Measurements from ENCODE around the gene PHF20. TPM values are rescaled to one million over a fixed set of nuclear protein-coding genes. Genes with fewer than 3 reads are reported as not detected.
"Not testable (repeated sequence)": the region's sequence is repeated elsewhere in the genome, so short reads cannot be mapped to it uniquely, and the experiment has no call there.

Gene PHF20
- total RNA-seq, 1 experiment from 2014 or later, result 56.7 TPM

GRCh38 chr20:35893942-35894341 lies 122.1 kb downstream of the PHF20 start:
- DNase-seq, result no peak
- Mint-ChIP-seq H3K4me3 (ENCODE audit: low read depth, unreplicated experiment) (no peak overlapping the region), H3K4me1 (ENCODE audit: low read depth, unreplicated experiment) (no peaks in the 10 kb centered on the region), H3K27ac (ENCODE audit: unreplicated experiment) (no peak overlapping the region), H3K36me3 (ENCODE audit: insufficient read depth, unreplicated experiment) (peaks cover 6% of the 10 kb centered on the region), H3K27me3 (ENCODE audit: unreplicated experiment) (no peaks in the 10 kb centered on the region), H3K9me3 (ENCODE audit: low read depth, unreplicated experiment) (no peaks in the 10 kb centered on the region)
- intact Hi-C loops (cut with micrococcal nuclease; ENCODE audit: unreplicated experiment), result no loop called here
- BruUV-seq (replicated peaks), result no TSS peak
- TF ChIP-seq CTCF (IDR thresholded peaks at IDR 0.05; ENCODE audit: unreplicated experiment), result no peak
- CTCF ChIA-PET, result interaction anchor here (1.0 kb wide), 1 partner anchor 36 kb away, joined by 3 read pairs; no protein-coding TSS in a partner anchor

- intact Hi-C loops (cut with micrococcal nuclease; ENCODE audit: unreplicated experiment); DNase-seq; H3K4me3 Mint-ChIP-seq (ENCODE audit: low read depth, unreplicated experiment); H3K27ac Mint-ChIP-seq (ENCODE audit: unreplicated experiment); H3K27me3 Mint-ChIP-seq (ENCODE audit: unreplicated experiment); H3K4me1 Mint-ChIP-seq (ENCODE audit: low read depth, unreplicated experiment); H3K9me3 Mint-ChIP-seq (ENCODE audit: low read depth, unreplicated experiment); H3K36me3 Mint-ChIP-seq (ENCODE audit: insufficient read depth, unreplicated experiment); BruUV-seq (replicated peaks): not testable (repeated sequence)
- CTCF ChIA-PET, result interaction anchor here (0.6 kb wide), 1 partner anchor 20 kb away, joined by 4 read pairs; no protein-coding TSS in a partner anchor
Measured at GRCh38 chr20:35895516-35895915, 123.7 kb downstream of the PHF20 start.

GRCh38 chr20:35899064-35899463 lies 127.2 kb downstream of the PHF20 start:
- BruUV-seq (replicated peaks), result no TSS peak
- intact Hi-C loops (cut with micrococcal nuclease; ENCODE audit: unreplicated experiment), result no loop called here

GRCh38 chr20:35901230-35901629 lies 129.4 kb downstream of the PHF20 start:
- intact Hi-C loops (cut with micrococcal nuclease; ENCODE audit: unreplicated experiment); H3K9me3 Mint-ChIP-seq (ENCODE audit: low read depth, unreplicated experiment); BruUV-seq (replicated peaks); H3K4me3 Mint-ChIP-seq (ENCODE audit: low read depth, unreplicated experiment); H3K36me3 Mint-ChIP-seq (ENCODE audit: insufficient read depth, unreplicated experiment); DNase-seq; H3K27me3 Mint-ChIP-seq (ENCODE audit: unreplicated experiment): not testable (repeated sequence)
- CTCF ChIA-PET, result interaction anchor here (0.8 kb wide), 1 partner anchor 11 kb away, joined by 3 read pairs; no protein-coding TSS in a partner anchor
- Mint-ChIP-seq H3K4me1 (ENCODE audit: low read depth, unreplicated experiment) (peaks cover 13% of the 10 kb centered on the region), H3K27ac (ENCODE audit: unreplicated experiment) (peak overlapping the region; percentile 21)

More at GRCh38 chr20:35899064-35899463, 127.2 kb downstream of the PHF20 start:
- CTCF ChIA-PET, result no interaction called here
- no peak for TF ChIP-seq CTCF (IDR thresholded peaks at IDR 0.05; ENCODE audit: unreplicated experiment)
- no peak overlapping the region for H3K27ac Mint-ChIP-seq (ENCODE audit: unreplicated experiment)
- H3K36me3 Mint-ChIP-seq (ENCODE audit: insufficient read depth, unreplicated experiment), result peaks cover 13% of the 10 kb centered on the region
- H3K9me3 Mint-ChIP-seq (ENCODE audit: low read depth, unreplicated experiment), result no peaks in the 10 kb centered on the region
- H3K4me3 Mint-ChIP-seq (ENCODE audit: low read depth, unreplicated experiment), result no peak overlapping the region
- no peaks in the 10 kb centered on the region for H3K27me3 Mint-ChIP-seq (ENCODE audit: unreplicated experiment)
- DNase-seq, result no peak
- H3K4me1 Mint-ChIP-seq (ENCODE audit: low read depth, unreplicated experiment), result peaks cover 13% of the 10 kb centered on the region

GRCh38 chr20:35901678-35902544 lies 130.1 kb downstream of the PHF20 start:
- no peak for DNase-seq
- intact Hi-C loops (cut with micrococcal nuclease; ENCODE audit: unreplicated experiment), result no loop called here
- peaks cover 13% of the 10 kb centered on the region for H3K4me1 Mint-ChIP-seq (ENCODE audit: low read depth, unreplicated experiment)
- no peaks in the 10 kb centered on the region for H3K27me3 Mint-ChIP-seq (ENCODE audit: unreplicated experiment)
- H3K27ac Mint-ChIP-seq (ENCODE audit: unreplicated experiment), result peak overlapping the region; percentile 21
- H3K36me3 Mint-ChIP-seq (ENCODE audit: insufficient read depth, unreplicated experiment), result peaks cover 7% of the 10 kb centered on the region
- no TSS peak for BruUV-seq (replicated peaks)
- no peak for TF ChIP-seq CTCF (IDR thresholded peaks at IDR 0.05; ENCODE audit: unreplicated experiment)
- no peak overlapping the region for H3K4me3 Mint-ChIP-seq (ENCODE audit: low read depth, unreplicated experiment)
- CTCF ChIA-PET, result interaction anchor here (0.6 to 0.8 kb wide), 5 partner anchors 10 to 538 kb away, joined by 3 to 4 read pairs (median 3); no protein-coding TSS in a partner anchor
- H3K9me3 Mint-ChIP-seq (ENCODE audit: low read depth, unreplicated experiment), result no peaks in the 10 kb centered on the region
